HepG2 (cell line): ENCODE data around the gene LRRC45. TPM values are rescaled to one million over a fixed set of nuclear protein-coding genes. Genes with fewer than 3 reads are reported as not detected.

Source experiments
- CBFB ChIP-seq: sonication (generic); formaldehyde crosslinking; IDR thresholded peaks from 2 replicates; pipeline ENCODE4 v1.4.0; 2020; ENCODE audit warnings: missing genetic modification reagents
- FOSL2 ChIP-seq: sonication (generic); formaldehyde crosslinking; IDR thresholded peaks from 2 replicates; pipeline ENCODE4 v1.4.0; 2020; ENCODE audit warnings: missing genetic modification reagents
- KDM4B ChIP-seq: sonication (generic); formaldehyde crosslinking; IDR thresholded peaks from 2 replicates; pipeline ENCODE4 v1.4.0; 2020; ENCODE audit warnings: missing genetic modification reagents
- MAFF ChIP-seq: IDR thresholded peaks from 2 replicates; pipeline ENCODE4 v1.6.1; 2011; ENCODE audit warnings: low read depth, low read length, improper control_type of control experiment
- MIXL1 ChIP-seq: IDR thresholded peaks from 2 replicates; pipeline ENCODE4 v1.6.1; 2016
- MTF1 ChIP-seq: sonication (generic); formaldehyde crosslinking; IDR thresholded peaks from 2 replicates; pipeline ENCODE4 v1.5.0; 2020; ENCODE audit warnings: missing genetic modification reagents
- NR1H2 ChIP-seq: sonication (generic); formaldehyde crosslinking; IDR thresholded peaks from 2 replicates; pipeline ENCODE4 v1.8.1; 2022; ENCODE audit warnings: low read depth, missing genetic modification reagents, borderline replicate concordance
- TARDBP ChIP-seq: sonication (generic); formaldehyde crosslinking; IDR thresholded peaks from 2 replicates; pipeline ENCODE4 v1.8.0; 2022; ENCODE audit warnings: mild to moderate bottlenecking, missing genetic modification reagents
- ZBTB7B ChIP-seq: sonication (generic); formaldehyde crosslinking; IDR thresholded peaks from 2 replicates; pipeline ENCODE4 v1.4.0; 2020; ENCODE audit warnings: missing genetic modification reagents
- ZKSCAN8 ChIP-seq: IDR thresholded peaks from 2 replicates; pipeline ENCODE4 v1.6.1; 2016; ENCODE audit warnings: borderline replicate concordance, missing genetic modification reagents, missing compliant biosample characterization
- ZMYM3 ChIP-seq: sonication (generic); formaldehyde crosslinking; IDR thresholded peaks from 2 replicates; pipeline ENCODE4 v1.5.1; 2020; ENCODE audit warnings: mild to moderate bottlenecking, missing genetic modification reagents
- ZNF136 ChIP-seq: sonication (generic); formaldehyde crosslinking; IDR thresholded peaks from 2 replicates; pipeline ENCODE4 v1.8.1; 2022; ENCODE audit warnings: low read depth, mild to moderate bottlenecking, moderate library complexity, missing genetic modification reagents
- ZNF225 ChIP-seq: sonication (generic); formaldehyde crosslinking; IDR thresholded peaks from 2 replicates; pipeline ENCODE4 v1.4.0; 2020; ENCODE audit warnings: mild to moderate bottlenecking, missing genetic modification reagents
- ZNF292 ChIP-seq: sonication (generic); formaldehyde crosslinking; IDR thresholded peaks from 2 replicates; pipeline ENCODE4 v1.8.1; 2022; ENCODE audit warnings: mild to moderate bottlenecking, low read depth, missing genetic modification reagents, borderline replicate concordance
- ZNF432 ChIP-seq: sonication (generic); formaldehyde crosslinking; IDR thresholded peaks from 2 replicates; pipeline ENCODE4 v1.5.0; 2020; ENCODE audit warnings: missing genetic modification reagents, mild to moderate bottlenecking, borderline replicate concordance
- ZNF552 ChIP-seq: sonication (generic); formaldehyde crosslinking; IDR thresholded peaks from 2 replicates; pipeline ENCODE4 v1.9.0; 2022; ENCODE audit warnings: missing genetic modification reagents, mild to moderate bottlenecking, borderline replicate concordance
- ZNF572 ChIP-seq: sonication (generic); formaldehyde crosslinking; IDR thresholded peaks from 2 replicates; pipeline ENCODE4 v1.5.1; 2020; ENCODE audit warnings: mild to moderate bottlenecking, missing genetic modification reagents
- polyA plus RNA-seq, 8 experiments: library from polyadenylated mRNA; depleted of rRNA in 3 of 8; stranded (reverse) in 7 of 8; unstranded in 1 of 8; fragments of >200 nt; fragmentation: Illumina TruSeq in 4 of 8; extraction: Trizol in 4 of 8; gene quantifications; 2 replicates each; pipeline versions ENCODE4 v1.2.1 to v1.2.3, GENCODE V29; 2011 to 2016; ENCODE audit warnings: low read depth in 4 of 8, missing spikeins in 1 of 8, mixed read lengths in 1 of 8; ENCODE audit not compliant: insufficient read depth in 1 of 8
- total RNA-seq, 5 experiments: library from RNA; depleted of rRNA; stranded (reverse); fragments of >200 nt; fragmentation: Illumina TruSeq; extraction: Trizol; gene quantifications; 2 replicates each; pipeline ENCODE4 v1.2.3, GENCODE V29; 2016; ENCODE audit warnings: low read depth in 1 of 5
- TF ChIP-seq, protein P1 (sequence below): sonication (generic); formaldehyde crosslinking; IDR thresholded peaks from 2 replicates; pipeline ENCODE4 v1.5.0; 2020; ENCODE audit warnings: mild to moderate bottlenecking, missing genetic modification reagents, moderate library complexity
- TF ChIP-seq, protein P2 (sequence below): sonication (generic); formaldehyde crosslinking; IDR thresholded peaks from 2 replicates; pipeline ENCODE4 v1.4.0; 2020; ENCODE audit warnings: missing genetic modification reagents, mild to moderate bottlenecking, borderline replicate concordance
- TF ChIP-seq, protein P3 (sequence below): sonication (generic); formaldehyde crosslinking; IDR thresholded peaks from 2 replicates; pipeline ENCODE4 v1.8.0; 2022; ENCODE audit warnings: missing genetic modification reagents, mild to moderate bottlenecking, inconsistent platforms, borderline replicate concordance
- TF ChIP-seq, protein P4 (sequence below): sonication (generic); formaldehyde crosslinking; IDR thresholded peaks from 2 replicates; pipeline ENCODE4 v1.4.0; 2020; ENCODE audit warnings: mild to moderate bottlenecking, missing genetic modification reagents
- TF ChIP-seq, protein P5 (sequence below): sonication (generic); formaldehyde crosslinking; IDR thresholded peaks from 2 replicates; pipeline ENCODE4 v1.4.0; 2020; ENCODE audit warnings: mild to moderate bottlenecking, missing genetic modification reagents

LRRC45 gene
- total and polyA plus RNA-seq, 2 of the 13 experiments (the other 11 are each of a cell fraction or from before 2014, with no cell fraction given), result 11.6 to 48.1 TPM

DNA sequence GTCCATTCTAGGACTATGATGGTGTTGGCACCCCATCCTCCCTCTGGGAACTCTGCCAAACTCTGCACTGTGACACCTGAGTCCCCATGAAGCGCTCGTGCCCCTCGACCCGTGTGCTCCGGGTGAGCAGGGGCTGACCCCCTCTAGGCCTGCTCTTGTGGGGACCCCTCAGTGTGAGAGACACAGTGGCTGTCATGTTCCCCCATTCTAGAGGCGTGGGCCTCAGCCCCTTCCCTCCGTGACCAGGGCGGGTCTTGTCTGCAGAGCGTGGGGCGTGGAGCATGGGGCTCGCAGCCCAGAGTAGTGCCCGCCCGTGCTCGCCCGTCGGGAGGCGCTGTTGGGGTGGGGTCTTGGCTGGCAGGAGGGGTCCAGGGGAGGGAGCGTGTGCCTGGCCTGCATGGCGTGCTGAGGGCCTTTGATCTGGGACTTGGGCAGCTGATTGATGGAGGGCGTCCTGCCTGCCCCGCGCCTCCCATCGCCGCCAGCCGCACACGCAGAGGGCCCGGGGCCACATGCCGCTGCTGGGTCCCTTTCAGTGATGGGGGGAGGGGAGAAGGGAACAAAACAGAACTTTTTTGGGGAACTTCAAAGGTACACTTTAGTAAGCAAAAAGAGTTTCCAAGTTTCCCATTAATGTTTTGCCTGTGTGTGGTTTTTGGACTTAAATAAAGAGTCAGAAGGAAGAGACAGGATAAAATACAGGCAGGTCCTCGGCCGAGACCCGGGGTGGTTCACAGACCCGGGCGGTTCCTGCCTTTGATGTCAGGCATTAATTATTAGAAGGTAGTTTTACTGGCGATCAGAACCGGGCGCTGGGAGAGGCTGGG lies 22.9 kb upstream of the LRRC45 start (continued):
- TF ChIP-seq MAFF (no peak), TARDBP (CRISPR knock-in tag) (no peak), ZKSCAN8 (CRISPR knock-in tag) (no peak), MIXL1 (CRISPR knock-in tag) (peak; percentile 4; the same call in 1 of the 2 replicates), KDM4B (CRISPR knock-in tag) (peak; percentile 67; the same call in 1 of the 2 replicates), ZBTB7B (CRISPR knock-in tag) (peak; percentile 98), ZMYM3 (CRISPR knock-in tag) (no peak), NR1H2 (CRISPR knock-in tag) (no peak), ZNF136 (CRISPR knock-in tag) (peak; percentile 34), ZNF292 (CRISPR knock-in tag) (peak; percentile 55; the same call in 1 of the 2 replicates), ZNF572 (no peak), FOSL2 (no peak; the same call in 1 of the 2 replicates), MTF1 (no peak), ZNF225 (CRISPR knock-in tag) (no peak), ZNF552 (no peak), ZNF432 (CRISPR knock-in tag) (no peak; the same call in 1 of the 2 replicates), CBFB (CRISPR knock-in tag) (peak; percentile 83; the same call in 1 of the 2 replicates)
- TF ChIP-seq, protein P1, sequence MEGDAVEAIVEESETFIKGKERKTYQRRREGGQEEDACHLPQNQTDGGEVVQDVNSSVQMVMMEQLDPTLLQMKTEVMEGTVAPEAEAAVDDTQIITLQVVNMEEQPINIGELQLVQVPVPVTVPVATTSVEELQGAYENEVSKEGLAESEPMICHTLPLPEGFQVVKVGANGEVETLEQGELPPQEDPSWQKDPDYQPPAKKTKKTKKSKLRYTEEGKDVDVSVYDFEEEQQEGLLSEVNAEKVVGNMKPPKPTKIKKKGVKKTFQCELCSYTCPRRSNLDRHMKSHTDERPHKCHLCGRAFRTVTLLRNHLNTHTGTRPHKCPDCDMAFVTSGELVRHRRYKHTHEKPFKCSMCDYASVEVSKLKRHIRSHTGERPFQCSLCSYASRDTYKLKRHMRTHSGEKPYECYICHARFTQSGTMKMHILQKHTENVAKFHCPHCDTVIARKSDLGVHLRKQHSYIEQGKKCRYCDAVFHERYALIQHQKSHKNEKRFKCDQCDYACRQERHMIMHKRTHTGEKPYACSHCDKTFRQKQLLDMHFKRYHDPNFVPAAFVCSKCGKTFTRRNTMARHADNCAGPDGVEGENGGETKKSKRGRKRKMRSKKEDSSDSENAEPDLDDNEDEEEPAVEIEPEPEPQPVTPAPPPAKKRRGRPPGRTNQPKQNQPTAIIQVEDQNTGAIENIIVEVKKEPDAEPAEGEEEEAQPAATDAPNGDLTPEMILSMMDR, result peak; percentile 89
- TF ChIP-seq, protein P2, sequence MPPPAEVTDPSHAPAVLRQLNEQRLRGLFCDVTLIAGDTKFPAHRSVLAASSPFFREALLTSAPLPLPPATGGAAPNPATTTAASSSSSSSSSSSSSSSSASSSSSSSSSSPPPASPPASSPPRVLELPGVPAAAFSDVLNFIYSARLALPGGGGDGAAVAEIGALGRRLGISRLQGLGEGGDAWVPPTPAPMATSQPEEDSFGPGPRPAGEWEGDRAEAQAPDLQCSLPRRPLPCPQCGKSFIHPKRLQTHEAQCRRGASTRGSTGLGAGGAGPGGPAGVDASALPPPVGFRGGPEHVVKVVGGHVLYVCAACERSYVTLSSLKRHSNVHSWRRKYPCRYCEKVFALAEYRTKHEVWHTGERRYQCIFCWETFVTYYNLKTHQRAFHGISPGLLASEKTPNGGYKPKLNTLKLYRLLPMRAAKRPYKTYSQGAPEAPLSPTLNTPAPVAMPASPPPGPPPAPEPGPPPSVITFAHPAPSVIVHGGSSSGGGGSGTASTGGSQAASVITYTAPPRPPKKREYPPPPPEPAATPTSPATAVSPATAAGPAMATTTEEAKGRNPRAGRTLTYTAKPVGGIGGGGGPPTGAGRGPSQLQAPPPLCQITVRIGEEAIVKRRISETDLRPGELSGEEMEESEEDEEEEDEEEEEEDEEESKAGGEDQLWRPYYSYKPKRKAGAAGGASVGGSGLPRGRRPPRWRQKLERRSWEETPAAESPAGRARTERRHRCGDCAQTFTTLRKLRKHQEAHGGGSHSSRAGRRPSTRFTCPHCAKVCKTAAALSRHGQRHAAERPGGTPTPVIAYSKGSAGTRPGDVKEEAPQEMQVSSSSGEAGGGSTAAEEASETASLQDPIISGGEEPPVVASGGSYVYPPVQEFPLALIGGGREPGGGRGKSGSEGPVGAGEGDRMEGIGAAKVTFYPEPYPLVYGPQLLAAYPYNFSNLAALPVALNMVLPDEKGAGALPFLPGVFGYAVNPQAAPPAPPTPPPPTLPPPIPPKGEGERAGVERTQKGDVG (CRISPR knock-in tag), result peak; percentile 81; the same call in 1 of the 2 replicates
- TF ChIP-seq, protein P3, sequence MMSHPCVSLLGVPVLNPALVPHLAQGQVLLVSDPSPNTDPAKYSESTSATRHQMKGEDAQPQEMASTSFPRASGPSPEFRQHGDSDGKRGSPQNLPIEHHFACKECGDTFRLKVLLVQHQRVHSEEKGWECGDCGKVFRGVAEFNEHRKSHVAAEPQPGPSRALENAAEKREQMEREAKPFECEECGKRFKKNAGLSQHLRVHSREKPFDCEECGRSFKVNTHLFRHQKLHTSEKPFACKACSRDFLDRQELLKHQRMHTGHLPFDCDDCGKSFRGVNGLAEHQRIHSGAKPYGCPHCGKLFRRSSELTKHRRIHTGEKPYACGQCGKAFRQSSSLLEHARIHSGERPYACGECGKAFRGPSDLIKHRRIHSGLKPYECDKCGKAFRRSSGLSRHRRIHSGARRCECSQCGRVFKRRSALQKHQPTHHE (CRISPR knock-in tag), result peak; percentile 84; the same call in 1 of the 2 replicates
- TF ChIP-seq, protein P4, sequence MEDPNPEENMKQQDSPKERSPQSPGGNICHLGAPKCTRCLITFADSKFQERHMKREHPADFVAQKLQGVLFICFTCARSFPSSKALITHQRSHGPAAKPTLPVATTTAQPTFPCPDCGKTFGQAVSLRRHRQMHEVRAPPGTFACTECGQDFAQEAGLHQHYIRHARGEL (CRISPR knock-in tag), result no peak
- TF ChIP-seq, protein P5, sequence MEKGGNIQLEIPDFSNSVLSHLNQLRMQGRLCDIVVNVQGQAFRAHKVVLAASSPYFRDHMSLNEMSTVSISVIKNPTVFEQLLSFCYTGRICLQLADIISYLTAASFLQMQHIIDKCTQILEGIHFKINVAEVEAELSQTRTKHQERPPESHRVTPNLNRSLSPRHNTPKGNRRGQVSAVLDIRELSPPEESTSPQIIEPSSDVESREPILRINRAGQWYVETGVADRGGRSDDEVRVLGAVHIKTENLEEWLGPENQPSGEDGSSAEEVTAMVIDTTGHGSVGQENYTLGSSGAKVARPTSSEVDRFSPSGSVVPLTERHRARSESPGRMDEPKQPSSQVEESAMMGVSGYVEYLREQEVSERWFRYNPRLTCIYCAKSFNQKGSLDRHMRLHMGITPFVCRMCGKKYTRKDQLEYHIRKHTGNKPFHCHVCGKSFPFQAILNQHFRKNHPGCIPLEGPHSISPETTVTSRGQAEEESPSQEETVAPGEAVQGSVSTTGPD (CRISPR knock-in tag), result 0 out of 2 replicates have a peak, but pooled peaks have one; percentile 21
